Activated CD8-positive, alpha-beta memory T cell treated with anti-CD3 and anti-CD28 coated beads, Interleukin-2, amount 50 U/mL, for 1 hour (primary cell): ENCODE measurements around the gene TSPAN13.

Experiments used
- DNase-seq: peaks from one replicate; pipeline ENCODE4 v3.0.0-alpha.2; 2020; ENCODE audit errors: extremely low read depth

TSPAN13 gene

DNA sequence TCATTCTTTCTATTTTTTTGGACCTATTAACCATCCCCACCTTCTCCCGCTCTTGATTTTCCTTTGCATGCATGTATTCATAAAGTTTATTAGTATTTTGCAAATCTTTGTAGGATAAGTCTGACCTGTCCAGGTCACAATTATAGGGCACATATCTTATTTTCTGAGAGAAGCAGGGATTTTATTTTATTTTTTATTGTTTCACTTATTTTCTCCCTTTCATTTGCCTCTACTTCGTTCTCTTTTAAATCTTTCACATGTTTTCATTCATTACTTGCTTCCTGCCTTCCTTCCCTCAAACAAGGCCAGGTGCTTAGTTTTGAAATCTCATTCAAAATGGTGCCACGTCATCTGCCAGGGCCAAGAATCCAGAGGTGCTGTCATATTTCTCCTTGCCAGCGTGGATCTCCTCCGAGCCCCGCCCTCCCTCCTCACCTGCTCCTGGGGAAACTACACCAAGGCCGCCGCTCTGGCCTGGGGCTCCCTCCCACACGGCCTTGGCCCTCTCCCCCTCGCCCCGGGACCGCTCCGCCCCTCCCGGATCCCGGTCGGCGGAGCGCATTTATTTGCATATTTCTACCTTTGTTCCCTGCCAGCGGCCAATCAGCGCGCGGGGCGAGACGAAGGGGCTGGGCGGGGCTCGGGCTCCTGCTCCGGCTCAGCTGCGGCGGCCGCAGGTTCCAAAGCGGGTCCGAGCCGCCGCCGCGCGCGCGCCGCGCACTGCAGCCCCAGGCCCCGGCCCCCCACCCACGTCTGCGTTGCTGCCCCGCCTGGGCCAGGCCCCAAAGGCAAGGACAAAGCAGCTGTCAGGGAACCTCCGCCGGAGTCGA, at the start of gene TSPAN13:
TSS of gene TSPAN13 (plus strand) at position 654 of the 830 bp plus-strand sequence. CDS start 213 bp downstream, outside the sequence.
- no peak for DNase-seq

DNA sequence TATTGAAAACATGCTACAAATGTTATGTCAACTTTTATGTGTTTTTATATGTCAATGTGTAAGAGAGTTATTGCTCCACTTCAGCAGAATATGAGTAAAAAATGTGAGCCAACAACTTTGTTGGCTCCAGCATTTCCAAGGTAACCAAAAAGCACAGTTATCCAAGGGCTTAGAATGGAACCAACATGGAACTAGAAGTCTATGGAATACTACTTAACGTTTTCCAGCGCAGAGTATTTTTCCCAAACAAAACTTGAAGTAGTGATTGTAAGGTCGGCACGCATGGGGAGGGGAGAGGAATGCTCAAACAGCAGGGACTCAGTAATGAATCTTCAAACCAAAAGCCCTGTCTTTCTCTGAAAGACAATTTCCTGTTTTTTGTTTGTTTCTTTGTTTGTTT, 45.0 kb upstream of the TSPAN13 start:
- DNase-seq, result no peak

DNA sequence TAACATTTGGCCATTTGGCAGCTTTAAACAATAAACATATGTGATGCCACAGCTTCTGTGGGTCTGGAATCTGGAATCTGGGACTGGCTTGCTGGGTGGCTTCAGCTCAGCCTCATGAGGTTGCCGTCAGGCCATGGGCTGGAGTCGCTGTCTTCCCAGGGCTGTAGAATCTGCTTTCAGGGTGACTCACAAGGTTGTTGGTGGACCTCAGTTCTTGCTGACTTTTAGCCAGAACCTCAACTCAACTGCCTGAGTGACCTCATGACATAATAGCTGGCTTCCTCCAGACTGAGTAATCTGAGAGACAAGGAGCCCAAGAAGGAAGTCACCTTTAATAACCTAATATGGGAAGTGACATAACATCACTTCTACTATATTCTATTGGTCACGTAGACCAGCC, 44.6 kb upstream of the TSPAN13 start:
- no peak for DNase-seq

DNA sequence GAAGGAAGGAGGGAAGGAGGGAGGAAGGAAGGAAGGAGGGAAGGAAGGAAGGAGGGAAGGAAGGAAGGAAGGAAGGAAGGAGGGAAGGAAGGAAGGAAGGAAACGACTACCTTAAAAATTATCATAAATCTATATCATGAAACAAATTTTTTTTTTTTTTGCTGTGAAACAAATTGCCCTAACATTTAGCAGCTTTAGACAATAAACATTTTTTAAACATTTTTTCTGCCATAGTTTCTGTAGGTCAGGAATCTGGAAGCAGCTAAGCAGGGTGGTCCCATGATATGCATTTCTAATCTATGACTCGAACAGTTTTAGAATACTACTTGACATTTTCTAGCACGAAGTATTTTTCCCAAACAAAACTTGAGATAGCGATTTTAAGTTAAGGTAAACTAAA, 42.9 kb upstream of the TSPAN13 start:
- DNase-seq, result no peak

DNA sequence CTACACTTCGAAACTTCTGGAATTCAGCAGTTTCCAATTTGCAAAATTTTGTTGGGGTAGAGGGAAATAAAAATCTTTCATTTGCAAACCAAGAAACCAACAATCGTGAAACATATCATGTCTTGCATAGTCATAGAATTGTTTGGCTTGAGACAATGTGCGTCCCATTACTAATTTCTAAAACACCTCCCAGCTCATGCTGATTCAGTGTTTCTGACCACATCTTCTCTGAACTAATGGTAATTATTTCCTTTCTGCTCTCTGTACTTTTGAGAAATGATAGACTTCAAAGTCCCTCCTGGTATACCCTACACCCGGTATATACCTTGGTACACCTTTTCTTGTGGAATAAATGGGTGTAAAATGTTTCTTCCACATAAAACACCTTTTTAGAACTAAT, 41.8 kb upstream of the TSPAN13 start:
- no peak for DNase-seq

DNA sequence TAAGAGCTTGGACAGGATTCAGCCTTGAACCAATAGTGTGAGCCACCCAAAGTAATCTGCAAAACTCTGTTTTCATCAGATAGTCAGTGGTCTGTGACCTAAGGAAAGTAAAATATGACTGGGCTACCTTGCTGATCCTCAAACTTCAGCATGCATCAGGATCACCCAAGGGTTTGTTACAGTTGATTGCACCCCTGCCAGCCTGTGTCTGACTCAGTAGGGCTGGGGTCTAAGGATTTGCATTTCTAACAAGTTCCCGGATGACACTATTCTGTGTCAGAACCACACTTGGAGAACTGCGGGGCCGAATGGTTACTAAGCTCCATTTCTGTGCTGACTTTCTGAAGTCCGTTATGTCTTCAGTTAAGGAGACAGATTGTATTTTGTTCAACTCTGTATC, 40.6 kb upstream of the TSPAN13 start:
- DNase-seq, result no peak

DNA sequence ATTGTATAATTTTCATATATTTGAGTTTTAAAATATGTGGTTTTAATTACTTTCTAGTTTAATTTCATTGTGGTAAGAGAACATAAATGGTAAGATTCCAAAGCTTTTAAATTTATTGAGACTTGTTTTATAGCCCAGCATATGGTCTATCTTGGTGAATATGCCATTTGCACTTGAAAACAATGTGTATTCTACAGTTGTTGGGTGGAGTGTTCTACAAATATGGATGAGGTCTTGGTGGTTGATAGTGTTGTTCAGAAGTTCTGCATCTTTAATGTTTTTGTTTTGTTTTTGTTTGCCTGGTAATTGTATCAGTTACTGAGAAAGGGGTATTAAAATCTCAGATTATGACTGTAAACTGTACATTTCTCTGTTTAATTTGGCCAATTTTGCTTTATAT, 37.6 kb upstream of the TSPAN13 start:
- no peak for DNase-seq

- DNase-seq, result no peak
Observed at GRCh38 chr7:16718111-16718656, 35.4 kb upstream of the TSPAN13 start.

DNA sequence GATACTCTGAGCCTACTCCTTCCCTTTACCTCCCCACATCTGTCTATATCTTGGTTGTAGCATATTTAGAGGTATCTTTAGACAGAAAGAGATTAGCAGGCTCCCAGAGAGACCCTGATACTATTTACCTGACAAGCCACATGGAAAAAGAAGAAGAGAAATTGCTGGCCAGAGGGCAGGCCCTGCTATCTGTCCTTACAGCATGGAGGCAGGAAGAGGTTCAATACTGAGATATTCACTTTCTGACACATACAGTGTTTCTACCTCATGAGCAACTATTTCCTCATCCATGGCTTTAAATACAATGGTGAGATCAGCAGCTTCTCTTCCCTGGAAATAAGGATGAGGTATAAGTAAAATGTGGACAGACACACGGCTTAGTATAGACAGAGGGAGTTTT, 33.9 kb upstream of the TSPAN13 start:
- DNase-seq, result no peak

GRCh38 chr7:16721541-16721940, 32.0 kb upstream of the TSPAN13 start:
- DNase-seq, result no peak

DNA sequence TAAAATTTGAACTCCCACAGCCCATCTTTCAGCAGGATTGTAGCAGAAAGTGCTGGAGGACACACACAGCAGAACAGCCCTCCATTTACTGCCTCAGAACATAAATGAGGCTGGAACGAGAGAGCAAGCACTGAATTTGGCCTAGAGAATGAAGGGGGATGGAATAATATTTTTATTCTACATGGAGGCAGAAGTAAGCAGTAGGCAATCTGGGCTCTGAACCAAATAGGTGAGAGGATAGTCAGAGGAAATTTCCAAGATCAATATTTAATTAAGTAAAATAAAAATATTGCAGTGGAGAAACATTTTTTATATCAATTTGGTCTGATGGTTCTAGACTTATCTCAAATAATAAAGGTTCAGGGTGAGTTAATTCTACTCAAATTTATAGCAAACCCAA, 29.2 kb upstream of the TSPAN13 start:
- no peak for DNase-seq

DNA sequence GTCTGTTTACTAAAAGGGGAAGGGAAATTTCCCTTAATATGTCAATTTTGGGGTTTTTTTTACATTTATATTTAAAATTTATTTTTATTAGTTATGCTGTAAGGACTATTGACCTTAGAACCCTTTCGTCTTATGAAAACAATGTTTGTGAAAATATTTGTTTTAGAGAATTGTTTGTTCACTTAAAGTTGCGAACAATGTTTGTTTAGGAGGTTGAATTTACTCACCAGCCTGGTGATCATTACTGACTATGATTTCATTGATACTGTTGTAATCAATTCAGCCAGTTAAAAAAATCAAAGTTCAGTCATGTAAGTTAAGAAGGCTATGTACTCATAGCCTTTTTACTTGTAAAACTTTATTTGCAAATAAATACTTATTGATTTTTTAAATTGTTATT, 27.4 kb upstream of the TSPAN13 start:
- DNase-seq, result no peak

- no peak for DNase-seq
Observed at GRCh38 chr7:16727736-16728135, 25.8 kb upstream of the TSPAN13 start.

GRCh38 chr7:16728811-16729210, 24.7 kb upstream of the TSPAN13 start:
- DNase-seq, result no peak

DNA sequence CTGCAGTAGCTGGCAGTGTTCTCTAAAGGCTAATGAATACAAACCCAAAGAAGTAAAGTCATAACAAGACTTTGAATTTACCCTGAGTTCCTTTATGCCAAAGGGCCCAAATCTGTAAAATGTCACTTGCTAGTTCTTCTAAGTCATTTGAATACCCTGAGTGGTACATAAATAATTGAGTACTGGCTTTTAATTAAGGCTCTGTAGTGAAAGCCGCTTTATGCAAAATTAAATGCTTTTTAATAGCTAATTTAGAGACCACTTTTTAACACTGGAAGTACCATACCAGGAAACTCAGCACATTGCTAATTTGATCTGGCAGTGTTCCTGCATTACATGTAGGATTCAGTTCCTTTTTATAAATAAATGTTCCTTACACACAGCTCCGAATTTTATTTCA, 24.0 kb upstream of the TSPAN13 start:
- no peak for DNase-seq

GRCh38 chr7:16730937-16731336, 22.6 kb upstream of the TSPAN13 start:
- DNase-seq, result no peak

DNA sequence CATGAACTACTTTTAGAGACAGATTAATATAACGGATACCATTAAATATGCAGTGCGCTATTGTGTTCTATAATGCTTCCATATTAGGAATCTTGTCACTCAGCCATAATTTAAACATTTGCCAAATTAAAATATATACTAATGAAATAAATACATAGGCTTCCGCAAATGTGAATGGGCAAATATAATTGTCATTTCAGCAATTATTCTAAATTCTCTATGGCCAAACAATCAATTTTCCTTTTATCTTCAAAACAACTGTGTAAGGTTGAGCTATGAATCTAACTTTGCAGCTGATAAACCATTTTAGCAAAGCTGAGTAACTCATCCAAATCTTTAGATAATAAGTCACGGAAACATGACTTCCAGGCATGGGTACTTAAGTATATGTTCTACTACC, 20.7 kb upstream of the TSPAN13 start:
- no peak for DNase-seq

DNA sequence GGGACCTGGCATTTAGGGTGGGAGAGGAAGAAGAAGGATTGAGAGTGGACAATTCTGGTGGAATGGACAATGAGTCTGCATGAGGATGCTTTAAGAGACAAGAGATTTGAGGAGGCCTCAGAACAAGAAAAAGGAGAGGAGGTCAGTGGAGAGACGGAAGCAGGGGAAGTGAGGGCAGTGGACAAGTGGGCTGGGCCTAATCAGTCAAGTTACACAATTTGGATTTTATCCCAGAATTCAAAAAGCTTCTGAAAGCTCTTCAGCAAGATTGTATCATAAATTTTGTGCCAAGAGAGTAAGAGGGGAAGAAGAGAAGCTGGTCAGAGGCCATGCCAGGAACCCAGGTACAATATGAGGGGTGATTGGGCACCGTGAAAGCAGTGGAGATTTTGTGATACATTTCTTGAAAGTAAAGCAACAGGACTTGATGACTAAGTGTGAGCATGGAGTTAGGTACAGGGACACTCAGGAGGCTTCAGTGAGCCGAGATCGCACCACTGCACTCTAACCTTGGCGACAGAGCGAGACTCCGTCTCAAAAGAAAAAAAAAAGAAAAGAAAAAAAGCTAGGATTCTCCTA, 19.3 kb upstream of the TSPAN13 start:
- DNase-seq, result no peak

DNA sequence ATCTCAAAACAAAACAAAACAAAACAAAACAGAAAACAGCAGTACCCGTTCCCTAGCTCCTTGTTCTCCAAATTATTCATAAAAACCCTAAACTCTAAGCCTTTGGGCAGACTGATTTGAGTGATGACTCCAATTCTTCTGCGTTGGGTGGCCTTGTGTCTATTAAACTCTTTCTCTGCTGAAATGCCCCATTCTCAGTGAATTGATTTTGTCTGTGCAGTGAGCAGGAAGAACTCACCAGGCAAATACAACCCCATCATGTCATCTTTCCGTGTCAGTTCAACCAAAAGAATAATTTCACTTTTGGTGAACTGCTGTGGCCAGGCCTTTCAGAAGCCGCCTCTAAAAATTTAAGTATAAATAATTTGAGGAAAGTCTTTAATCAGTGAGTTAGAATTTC, 18.5 kb upstream of the TSPAN13 start:
- DNase-seq, result no peak

GRCh38 chr7:16738011-16738688, 15.4 kb upstream of the TSPAN13 start:
- DNase-seq, result no peak

- no peak for DNase-seq
Observed at GRCh38 chr7:16739863-16740622, 13.5 kb upstream of the TSPAN13 start.

- no peak for DNase-seq
Observed at GRCh38 chr7:16740623-16740953, 13.0 kb upstream of the TSPAN13 start.
